HG02884 (cell line): ENCODE measurements around the gene ZDHHC4.
"Not testable (repeated sequence)": the region's sequence is repeated elsewhere in the genome, so short reads cannot be mapped to it uniquely, and the experiment has no call there.

Experiments used
- ATAC-seq: cut with Tn5 transposase; IDR thresholded peaks from one replicate; pipeline ENCODE4 v1.9.1; 2021; ENCODE audit warnings: mild to moderate bottlenecking, moderate library complexity; ENCODE audit not compliant: unreplicated experiment

ZDHHC4 gene

GRCh38 chr7:6631605-6632004, 54.4 kb downstream of the ZDHHC4 start:
- ATAC-seq: no peak

DNA sequence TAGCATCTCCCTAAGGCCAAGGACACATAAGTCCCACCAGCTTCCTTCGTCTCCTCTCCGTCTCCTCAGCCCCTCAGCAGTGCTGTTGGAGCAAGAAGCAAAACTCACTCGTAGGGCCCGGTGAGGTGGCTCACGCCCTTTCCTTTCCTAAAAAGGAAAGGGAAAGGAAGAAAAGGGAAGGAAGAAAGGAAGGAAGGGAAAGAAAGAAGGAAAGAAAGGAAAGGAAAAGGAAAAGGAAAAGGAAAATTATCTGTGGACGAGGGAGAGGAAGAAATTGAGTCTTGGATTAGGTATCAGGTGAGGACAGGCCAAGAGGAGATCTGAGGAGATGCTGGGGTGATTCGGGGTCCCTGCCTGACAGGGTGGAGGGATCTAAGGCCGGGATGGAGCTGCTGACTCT, 56.8 kb downstream of the ZDHHC4 start:
- ATAC-seq: no peak

GRCh38 chr7:6634971-6635370, 57.7 kb downstream of the ZDHHC4 start:
- ATAC-seq: not testable (repeated sequence)

- ATAC-seq: peak; percentile 60
These were observed 59.7 kb downstream of the ZDHHC4 start, which contains the start of gene ZNF316 for GRCh38 chr7:6636741-6637543. Gene ZNF316, plus strand, starts transcription at chr7:6637318. Its CDS starts 5,092 bp downstream, at chr7:6642410.

DNA sequence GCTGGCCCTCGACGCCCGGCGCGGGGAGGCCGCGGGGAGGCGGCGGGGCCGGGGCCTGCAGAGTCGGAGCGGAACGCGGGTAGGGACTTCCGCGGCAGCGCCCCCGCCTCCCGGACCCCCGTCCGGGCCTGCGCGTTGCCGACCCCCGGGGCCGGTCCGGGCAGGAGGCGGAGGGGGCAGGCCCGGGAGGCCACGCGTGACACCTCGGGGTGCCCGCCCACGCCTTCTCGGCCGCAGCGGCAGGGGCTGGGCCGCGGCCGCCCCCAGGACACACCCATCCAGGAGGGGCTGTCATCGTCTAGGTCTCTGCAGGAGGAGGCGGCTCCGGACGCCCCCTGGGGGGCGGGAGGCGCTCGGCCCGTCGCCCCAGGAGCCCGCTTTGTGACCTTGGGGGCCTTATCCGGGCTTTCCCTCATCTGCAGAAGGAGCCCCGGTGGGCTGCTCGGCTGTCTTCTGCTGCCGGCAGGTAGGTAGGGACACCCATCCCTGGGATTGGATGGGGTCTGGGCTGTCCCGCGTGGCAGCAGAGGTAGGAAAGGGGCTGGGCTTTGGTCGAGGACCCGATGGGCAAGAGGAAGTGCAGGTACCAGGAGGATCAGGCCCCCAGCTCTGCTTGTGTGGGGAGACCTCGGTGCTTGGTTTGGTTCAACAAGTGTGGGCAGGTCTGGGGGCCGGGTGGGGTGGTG, 60.4 kb downstream of the ZDHHC4 start:
- peak; percentile 75 for ATAC-seq
